Brain pericyte (primary cell): ENCODE measurements around the gene IL9R.
"Not testable (repeated sequence)": the region's sequence is repeated elsewhere in the genome, so short reads cannot be mapped to it uniquely, and the experiment has no call there.

Experiments
- DNase-seq: peaks from one replicate; pipeline ENCODE4 v3.0.0-alpha.2; 2012; ENCODE audit warnings: low read depth, low spot score

Gene IL9R

DNA sequence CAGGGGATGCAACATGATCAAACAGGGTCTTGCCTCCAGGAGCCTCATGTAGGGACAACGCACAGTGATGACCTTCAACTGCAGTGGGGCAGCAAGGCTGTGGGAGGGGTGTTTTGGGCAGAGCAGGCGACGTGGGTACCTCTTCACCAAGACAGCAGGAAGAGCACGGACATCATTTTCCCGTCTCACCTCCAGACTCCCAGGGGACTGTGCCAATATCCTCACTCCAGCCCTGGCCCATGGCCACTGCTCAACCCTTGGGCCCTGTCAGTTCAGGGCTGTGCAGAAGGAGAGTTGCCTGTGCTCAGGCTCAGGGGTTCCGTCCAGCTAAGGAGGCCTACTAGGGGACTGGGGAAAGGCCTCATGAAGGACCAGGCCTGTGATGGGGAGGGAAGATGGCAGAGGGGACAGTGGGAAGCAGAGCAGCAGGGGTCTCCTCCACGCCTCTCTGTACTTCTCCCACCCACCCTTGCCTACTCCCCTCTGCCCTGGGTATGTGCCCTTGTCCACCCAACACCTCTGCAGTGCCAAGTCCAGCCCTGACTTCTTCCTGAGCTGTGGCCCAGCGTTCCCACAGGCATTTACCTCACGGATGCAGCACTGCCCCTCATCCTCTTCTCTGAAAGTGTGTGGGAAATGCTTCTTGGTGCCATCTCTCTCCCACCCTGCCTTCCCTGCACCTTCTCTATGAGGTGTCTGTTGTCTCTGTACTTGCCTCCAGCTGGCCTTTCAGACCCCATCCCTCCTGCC is 1.4 kb downstream of the IL9R start:
- no peak for DNase-seq

DNA sequence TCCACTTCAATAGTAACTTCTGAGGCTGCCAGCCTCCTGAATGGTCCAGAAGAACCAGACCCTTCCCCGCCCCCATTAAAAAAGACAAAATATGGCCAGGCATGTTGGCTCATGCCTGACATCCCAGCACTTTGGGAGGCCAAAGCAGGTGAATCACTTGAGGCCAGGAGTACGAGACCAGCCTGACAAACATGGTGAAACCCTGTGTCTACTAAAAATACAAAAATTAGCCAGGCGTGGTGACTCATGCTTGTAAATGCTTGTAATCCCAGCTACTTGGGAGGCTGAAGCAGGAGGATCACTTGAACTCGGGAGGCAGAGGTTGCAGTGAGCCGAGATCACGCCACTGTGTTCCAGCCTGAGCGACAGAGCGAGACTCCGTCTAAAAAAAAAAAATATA is 2.3 kb downstream of the IL9R start:
- not testable (repeated sequence) for DNase-seq

DNA sequence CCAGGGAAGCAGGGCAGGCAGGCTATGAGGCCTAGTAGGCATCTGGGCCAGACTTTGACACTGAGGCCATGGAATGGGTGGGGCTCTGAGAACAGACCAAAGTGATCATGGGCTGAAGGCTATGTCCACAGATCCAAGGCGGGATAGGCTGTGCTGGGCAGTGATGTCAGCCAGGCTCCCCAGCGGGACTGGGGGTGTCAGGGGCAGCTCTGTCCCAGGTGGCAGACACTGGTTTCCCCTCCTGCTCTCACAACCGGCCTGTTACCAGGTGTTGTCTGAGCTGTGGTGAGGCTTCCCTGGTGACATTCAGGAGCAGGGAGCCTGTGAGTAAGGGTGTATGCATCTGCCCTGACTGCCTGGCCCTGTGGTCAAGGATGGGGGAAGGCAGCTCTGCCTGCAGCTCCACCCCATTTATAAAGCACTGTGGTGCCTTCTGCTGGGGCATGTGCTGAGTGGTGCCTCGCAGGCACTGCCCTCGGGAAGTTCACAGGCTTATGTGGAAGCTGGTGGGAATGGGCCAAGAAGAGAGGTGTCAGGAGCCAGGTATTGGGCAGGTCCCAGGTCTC is 2.9 kb downstream of the IL9R start:
- DNase-seq, result no peak

DNA sequence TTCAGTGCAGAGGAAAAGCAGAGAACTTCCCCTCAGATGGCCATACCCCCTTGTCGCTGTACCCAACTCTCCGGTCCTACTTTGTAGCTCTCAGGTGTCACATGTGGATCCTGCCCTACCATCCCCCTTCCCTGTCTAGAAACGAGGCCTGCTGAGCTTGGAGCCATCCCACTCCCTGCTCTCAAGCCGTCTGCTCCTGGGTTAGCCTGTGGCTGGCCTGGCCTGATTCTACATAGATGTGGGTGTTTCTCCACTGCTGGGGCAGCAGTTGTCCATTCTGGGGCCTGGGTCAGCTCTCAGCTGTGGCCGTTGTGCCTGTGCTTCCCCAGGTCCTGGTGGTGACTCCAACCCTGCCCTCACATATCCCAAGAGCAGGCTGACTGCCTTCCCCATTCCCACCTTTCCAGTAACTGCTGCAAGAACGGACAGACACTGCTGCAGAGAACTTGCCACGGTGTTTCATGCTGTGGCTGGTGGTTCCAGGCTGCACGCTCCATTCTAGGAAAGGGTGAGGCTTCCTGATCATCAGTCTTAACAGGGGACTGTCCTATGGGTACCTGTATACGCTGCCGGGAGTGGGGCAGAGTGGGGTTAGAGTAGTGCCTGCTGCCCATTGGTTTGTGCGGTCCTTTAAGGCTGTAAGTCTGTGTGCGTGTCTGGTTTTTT is 3.6 kb downstream of the IL9R start:
- DNase-seq, result no peak

DNA sequence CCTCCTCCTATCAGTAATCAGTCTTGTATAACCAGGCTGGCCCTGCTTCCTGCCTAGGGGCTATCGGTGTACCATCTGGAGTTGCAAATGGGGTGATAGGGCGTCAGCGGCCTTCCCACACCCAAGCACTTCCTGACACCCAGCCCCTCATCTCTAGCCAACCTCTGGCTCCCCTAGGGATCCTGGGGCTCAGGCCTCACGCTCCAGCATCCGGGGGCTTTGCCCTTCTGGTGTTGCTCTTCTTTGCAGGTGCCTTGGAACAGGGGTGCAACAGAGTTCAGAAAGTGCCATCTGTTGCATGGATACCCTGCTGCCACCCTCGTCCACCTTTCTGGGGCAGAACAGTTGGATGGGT is 4.1 kb downstream of the IL9R start:
- no peak for DNase-seq

DNA sequence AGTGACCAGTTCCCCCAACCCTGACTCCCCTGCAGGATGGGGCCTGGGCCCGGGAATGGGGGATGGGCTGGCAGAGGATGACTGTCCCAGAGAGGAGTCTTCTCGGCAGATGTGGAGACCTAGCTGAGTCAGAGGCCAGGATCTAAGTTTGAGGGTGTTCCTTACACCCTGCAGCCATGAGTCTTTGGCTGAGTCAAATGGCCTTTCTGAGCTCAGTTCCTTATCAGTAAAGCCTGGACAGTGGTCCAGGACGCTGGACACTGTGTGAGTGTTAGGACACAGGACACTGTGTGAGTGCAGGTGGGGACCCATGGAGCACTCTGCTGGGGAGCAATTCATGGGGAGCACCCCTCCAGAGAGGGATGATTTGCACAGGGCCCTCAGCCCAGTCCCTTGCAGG is 5.0 kb downstream of the IL9R start:
- DNase-seq, result no peak

DNA sequence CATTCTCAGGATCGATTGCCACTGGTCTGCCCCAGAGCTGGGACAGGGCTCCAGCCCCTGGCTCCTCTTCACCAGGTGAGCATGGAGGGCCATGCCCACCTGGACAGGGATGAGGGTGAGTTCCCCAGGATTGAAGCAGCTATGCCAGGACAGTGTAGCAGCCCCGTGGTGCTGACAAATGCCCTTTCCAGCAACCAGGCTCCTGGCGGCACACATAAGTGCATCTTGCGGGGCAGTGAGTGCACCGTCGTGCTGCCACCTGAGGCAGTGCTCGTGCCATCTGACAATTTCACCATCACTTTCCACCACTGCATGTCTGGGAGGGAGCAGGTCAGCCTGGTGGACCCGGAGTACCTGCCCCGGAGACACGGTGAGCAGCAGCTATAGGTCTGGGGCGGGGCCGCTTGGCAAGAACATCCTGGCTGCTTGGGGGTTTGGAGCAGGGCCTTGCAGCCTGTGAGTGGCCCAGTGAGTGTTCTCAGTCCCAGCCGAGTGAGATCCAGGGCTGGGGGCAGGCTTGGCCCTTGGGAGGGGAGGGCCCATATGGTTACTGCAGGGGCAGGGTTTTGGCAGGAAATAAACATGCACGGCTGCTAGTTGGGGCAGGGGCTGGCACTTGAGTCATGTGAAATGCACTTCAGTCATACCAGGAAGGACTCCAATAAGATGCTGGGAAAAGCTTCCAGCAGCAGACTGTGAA is 6.1 kb downstream of the IL9R start:
- no peak for DNase-seq

DNA sequence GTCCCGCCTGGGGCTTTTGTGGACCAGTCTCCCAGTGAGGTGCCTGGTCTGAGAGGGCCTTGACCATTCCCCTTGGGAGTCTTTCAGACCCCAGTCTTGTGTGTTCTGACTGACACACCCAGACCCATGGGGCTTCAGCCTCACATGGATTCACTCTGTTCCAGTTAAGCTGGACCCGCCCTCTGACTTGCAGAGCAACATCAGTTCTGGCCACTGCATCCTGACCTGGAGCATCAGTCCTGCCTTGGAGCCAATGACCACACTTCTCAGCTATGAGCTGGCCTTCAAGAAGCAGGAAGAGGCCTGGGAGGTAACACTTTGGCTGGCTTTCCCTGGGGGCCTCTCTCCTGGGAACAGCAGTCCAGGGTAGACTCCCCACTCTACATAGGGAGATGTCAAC is 6.8 kb downstream of the IL9R start:
- DNase-seq, result no peak

DNA sequence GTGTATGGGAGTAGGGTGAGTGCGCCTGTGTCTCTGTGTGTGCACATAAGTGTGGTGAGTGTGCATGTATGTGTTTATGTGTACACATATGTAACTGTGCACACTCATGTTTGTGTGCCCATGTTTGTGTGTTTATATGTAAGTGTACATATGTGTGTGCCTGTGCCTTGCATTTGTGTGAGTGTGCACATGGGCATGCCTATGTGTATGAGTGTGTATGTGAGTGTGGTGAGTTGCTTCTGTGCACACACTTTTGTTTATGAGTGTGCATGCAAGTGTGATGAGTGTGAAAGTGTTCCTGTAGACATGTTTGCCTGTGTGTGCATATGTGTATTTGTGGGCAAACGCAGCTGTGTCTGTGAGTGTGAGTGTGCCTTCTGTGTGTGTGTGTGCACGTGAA is 7.2 kb downstream of the IL9R start:
- no peak for DNase-seq

DNA sequence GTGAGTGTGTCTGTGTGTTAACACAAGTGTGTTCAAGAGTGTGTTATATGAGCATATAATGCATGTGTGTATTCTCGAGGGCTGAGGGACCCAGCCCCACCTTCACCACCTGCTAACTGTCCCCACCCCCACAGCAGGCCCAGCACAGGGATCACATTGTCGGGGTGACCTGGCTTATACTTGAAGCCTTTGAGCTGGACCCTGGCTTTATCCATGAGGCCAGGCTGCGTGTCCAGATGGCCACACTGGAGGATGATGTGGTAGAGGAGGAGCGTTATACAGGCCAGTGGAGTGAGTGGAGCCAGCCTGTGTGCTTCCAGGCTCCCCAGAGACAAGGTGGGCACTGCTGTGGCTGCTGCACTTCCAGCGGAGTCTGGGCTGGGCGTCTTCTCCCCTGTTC is 7.6 kb downstream of the IL9R start:
- DNase-seq, result no peak

DNA sequence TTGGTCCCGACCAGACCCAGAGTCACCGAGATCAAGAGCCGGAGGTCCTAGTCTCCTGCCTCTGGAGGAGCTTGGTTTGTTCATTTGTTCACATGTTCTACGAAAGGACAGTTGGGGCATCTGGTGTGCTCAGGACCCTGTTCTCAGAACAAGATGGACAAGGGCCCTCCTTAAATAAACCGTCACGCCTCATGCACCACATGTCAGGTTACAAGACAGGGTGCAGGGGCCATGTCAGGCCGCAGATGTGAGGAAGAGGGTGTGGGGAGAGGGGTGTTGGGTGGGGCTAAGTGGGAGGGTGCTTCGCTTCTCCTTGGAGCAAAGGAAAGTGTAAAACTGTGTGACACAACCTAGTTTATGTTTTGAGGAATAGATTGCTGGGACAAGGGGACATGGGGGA is 9.0 kb downstream of the IL9R start:
- DNase-seq, result not testable (repeated sequence)

DNA sequence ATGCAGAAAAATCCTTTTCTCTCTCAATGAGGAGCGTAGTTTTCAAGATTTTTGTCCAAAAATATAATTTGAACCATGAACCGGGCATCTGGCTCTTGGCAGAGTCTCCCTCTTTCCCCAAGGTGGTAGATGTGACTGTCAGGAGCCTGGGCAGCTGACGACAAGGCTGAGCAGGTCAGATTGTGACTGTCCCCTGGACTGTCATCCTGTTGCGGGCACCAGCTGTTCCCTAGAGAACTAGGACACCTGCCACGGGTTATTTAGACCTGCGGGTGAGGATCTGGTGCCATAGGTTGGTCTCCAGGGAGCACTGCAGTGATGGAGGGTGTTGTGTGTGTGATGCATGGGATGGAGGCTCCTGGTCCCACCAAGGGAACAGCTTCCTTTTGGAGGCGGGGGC is 10.9 kb downstream of the IL9R start:
- not testable (repeated sequence) for DNase-seq

DNA sequence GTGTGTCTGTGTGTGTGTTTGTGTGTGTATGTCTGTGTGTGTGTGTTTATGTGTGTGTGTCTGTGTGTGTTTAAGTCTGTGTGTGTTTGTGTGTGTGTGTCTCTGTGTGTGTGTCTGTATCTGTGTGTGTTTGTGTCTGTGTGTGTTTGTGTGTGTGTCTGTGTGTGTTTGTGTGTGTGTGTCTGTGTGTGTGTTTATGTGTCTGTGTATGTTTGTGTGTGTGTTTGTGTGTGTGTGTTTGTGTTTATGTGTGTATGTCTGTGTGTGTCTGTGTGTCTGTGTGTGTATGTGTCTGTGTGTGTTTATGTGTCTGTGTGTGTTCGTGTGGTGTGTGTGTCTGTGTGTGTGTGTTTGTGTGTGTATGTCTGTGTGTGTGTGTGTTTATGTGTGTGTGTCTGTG is 11.4 kb downstream of the IL9R start:
- no peak for DNase-seq

DNA sequence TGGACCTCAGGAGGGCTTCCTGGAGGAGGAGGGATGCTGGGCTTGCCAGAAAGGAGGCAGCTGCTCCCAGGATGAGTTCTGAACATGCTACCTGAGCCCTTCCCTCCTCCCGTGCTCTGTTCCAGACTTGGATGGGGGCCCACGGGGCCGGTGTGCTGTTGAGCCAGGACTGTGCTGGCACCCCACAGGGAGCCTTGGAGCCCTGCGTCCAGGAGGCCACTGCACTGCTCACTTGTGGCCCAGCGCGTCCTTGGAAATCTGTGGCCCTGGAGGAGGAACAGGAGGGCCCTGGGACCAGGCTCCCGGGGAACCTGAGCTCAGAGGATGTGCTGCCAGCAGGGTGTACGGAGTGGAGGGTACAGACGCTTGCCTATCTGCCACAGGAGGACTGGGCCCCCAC is 12.2 kb downstream of the IL9R start:
- not testable (repeated sequence) for DNase-seq

DNA sequence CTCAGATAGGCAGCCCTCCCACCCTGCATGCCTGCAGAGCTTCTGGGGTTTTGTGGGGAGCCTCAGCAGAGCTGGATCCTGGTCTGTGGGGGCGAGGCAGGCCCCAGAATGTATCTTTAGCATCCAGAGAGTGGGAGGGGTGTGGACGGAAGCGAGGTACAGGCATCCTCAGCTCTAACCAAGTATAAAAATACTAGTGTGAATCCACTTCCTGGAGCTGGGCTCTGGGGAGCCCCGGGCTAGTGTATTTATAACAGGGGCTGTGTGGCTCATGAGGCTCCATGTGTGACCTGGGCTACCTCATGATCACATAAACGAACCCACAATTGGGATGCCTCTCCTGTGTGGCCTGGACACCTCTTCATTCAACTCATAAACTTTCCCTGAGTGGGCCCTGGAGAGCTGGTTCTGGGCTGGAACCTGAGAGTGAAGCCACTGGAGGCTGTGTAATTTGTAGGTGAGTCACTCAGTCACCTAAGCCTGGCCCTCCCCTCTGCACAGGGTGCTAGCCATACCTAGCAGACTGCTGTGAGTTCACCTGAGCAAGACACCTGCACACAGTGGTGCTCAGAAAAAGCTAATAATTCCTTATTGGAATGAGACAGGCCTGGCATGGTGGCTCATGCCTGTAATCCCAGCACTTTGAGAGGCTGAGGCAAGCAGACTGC is 15.9 kb downstream of the IL9R start:
- DNase-seq, result not testable (repeated sequence)

DNA sequence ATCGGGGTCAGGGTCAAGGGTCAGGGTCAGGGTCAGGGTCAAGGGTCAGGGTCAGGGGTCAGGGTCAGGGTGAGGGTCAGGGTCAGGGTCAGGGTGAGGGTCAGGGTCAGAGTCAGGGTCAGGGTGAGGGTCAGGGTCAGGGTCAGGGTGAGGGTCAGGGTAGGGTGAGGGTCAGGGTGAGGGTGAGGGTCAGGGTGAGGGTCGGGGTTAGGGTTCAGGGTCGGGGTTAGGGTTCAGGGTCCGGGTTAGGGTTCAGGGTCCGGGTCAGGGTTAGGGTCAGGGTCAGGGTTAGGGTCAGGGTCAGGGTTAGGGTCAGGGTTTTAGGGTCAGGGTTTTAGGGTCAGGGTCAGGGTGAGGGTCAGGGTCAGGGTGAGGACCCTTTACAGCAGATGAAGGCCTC is 22.4 kb downstream of the IL9R start:
- not testable (repeated sequence) for DNase-seq

DNA sequence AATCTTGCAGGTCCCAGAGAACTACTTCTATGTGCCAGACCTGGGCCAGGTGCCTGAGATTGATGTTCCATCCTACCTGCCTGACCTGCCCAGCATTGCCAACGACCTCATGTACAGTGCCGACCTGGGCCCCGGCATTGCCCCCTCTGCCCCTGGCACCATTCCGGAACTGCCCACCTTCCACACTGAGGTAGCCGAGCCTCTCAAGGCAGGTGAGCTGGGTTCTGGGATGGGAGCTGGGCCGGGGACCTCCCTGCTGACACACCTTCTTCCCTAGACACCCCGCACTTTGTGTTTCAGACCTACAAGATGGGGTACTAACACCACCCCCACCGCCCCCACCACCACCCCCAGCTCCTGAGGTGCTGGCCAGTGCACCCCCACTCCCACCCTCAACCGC is 25.5 kb downstream of the IL9R start:
- DNase-seq, result not testable (repeated sequence)

DNA sequence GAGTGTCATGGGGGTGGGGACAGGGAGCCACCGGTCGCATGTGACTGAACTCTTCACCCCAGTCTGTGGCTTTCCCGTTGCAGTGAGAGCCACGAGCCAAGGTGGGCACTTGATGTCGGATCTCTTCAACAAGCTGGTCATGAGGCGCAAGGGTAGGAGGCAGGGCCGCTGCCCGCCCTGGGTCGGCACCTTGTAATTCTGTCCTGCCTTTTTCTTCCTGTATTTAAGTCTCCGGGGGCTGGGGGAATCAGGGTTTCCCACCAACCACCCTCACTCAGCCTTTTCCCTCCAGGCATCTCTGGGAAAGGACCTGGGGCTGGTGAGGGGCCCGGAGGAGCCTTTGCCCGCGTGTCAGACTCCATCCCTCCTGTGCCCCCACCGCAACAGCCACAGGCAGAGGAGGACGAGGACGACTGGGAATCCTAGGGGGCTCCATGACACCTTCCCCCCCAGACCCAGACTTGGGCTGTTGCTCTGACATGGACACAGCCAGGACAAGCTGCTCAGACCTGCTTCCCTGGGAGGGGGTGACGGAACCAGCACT is 27.5 kb downstream of the IL9R start:
- not testable (repeated sequence) for DNase-seq

DNA sequence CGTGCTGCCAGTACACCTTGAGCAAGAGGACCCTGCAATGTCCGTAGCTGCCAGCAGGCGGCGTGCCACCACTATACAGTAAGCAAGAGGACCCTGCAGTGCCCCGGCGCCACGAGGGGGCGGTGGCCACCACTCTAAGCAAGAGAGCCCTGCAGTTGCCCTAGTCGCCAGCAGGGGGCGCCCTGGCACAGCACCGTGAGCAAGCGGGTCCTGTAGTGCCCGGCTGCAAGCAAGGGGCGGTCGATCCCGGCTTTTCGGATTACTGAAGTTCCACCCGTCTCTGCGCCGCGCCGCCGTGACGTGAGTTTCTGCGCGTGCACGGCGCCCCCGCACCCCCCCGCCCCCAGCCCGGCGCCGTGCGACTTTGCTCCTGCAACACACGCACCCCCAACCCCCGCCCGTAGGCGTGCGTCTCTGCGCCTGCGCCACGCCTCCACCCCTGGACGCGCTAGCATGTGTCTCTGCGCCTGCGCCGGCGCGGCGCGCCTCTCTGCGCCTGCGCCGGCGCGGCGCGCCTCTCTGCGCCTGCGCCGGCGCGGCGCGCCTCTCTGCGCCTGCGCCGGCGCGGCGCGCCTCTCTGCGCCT is 31.2 kb downstream of the IL9R start:
- not testable (repeated sequence) for DNase-seq

DNA sequence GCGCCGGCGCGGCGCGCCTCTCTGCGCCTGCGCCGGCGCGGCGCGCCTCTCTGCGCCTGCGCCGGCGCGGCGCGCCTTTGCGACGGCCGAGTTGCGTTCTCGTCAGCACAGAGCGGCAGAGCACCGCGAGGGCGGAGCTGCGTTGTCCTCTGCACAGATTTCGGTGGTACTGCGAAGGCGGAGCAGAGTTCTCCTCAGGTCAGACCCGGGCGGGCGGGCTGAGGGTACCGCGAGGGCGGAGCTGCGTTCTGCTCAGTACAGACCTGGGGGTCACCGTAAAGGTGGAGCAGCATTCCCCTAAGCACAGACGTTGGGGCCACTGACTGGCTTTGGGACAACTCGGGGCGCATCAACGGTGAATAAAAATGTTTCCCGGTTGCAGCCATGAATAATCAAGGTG is 31.8 kb downstream of the IL9R start:
- DNase-seq, result not testable (repeated sequence)

DNA sequence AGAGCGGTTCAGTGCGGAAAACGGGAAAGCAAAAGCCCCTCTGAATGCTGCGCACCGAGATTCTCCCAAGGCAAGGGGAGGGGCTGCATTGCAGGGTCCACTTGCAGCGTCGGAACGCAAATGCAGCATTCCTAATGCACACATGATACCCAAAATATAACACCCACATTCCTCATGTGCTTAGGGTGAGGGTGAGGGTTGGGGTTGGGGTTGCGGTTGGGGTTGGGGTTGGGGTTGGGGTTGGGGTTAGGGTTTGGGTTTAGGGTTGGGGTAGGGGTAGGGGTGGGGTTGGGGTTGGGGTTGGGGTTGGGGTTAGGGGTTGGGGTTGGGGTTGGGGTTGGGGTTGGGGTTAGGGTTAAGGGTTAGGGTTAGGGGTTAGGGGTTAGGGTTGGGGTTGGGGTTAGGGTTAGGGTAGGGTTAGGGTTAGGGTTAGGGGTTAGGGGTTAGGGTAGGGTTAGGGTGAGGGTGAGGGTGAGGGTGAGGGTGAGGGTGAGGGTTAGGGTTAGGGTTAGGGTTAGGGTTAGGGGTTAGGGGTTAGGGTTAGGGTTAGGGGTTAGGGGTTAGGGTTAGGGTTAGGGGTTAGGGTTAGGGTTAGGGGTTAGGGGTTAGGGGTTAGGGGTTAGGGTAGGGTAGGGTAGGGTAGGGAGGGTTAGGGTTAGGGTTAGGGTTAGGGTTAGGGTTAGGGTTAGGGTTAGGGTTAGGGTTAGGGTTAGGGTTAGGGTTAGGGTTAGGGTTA is 32.4 kb downstream of the IL9R start:
- DNase-seq, result not testable (repeated sequence)
